B cell (primary cell): ENCODE measurements around the gene KAZN. TPM values are rescaled to one million over a fixed set of nuclear protein-coding genes. Genes with fewer than 3 reads are reported as not detected.

Experiments
- ATAC-seq: fragments of 200-7000 bp; cut with Tn5 transposase; one replicate; pipeline ENCODE4 v1.10.0; 2021; ENCODE audit warnings: low read depth, mild to moderate bottlenecking, moderate number of reproducible peaks, moderate library complexity
- CTCF ChIA-PET: fragments of 350-600 bp; sonication (Branson Sonifier 250); formaldehyde crosslinking; loops from one replicate; lab custom pipeline; 2021; ENCODE audit warnings: antibody characterized with exemption, inconsistent platforms; lab: Charles Lee
- POLR2A ChIA-PET: fragments of 350-600 bp; sonication (Branson Sonifier 250); formaldehyde crosslinking; loops from one replicate; lab custom pipeline; 2021; ENCODE audit warnings: antibody characterized with exemption; lab: Charles Lee
- DNase-seq: peaks from one replicate; pipeline ENCODE4 v3.0.0; 2013
- H2AFZ ChIP-seq: 2 replicates; pipeline ENCODE4 v1.6.1; 2012; ENCODE audit warnings: mild to moderate bottlenecking, low read depth, low read length; ENCODE audit not compliant: insufficient read depth, poor library complexity, severe bottlenecking
- H3K27ac ChIP-seq, 2 donors: 1 replicate in 1 of 2; 2 replicates in 1 of 2; pipeline ENCODE4 v1.5.1; 2012 to 2013; ENCODE audit warnings: low read length in 2 of 2, mild to moderate bottlenecking in 2 of 2, moderate library complexity in 1 of 2
- H3K27me3 ChIP-seq, 4 experiments: fragments of 200-600 bp in 1 of 4; sonication (generic) in 1 of 4; replicated peaks in 1 of 4; 1 replicate in 2 of 4; 2 replicates in 2 of 4; pipeline versions ENCODE4 v1.6.1 to v1.7.0; 2013 to 2016; ENCODE audit warnings: low read length in 3 of 4, mild to moderate bottlenecking in 2 of 4, mixed read lengths in 1 of 4, moderate library complexity in 1 of 4; ENCODE audit not compliant: insufficient read depth in 4 of 4, control insufficient read depth in 3 of 4; ENCODE audit errors: control extremely low read depth in 1 of 4
- H3K36me3 ChIP-seq, 2 experiments: replicated peaks in 1 of 2; 1 replicate in 1 of 2; 2 replicates in 1 of 2; pipeline versions ENCODE4 v1.6.1 to v1.7.1; 2013; ENCODE audit warnings: low read length in 1 of 2; ENCODE audit not compliant: insufficient read depth in 2 of 2, control insufficient read depth in 1 of 2; ENCODE audit errors: control extremely low read depth in 1 of 2, extremely low read depth in 1 of 2
- H3K4me1 ChIP-seq, 2 donors: fragments of 200-600 bp in 1 of 2; sonication (generic) in 1 of 2; 1 replicate in 1 of 2; 2 replicates in 1 of 2; pipeline versions ENCODE4 v1.5.1 to v1.6.1; 2013 to 2017; ENCODE audit warnings: low read length in 2 of 2; ENCODE audit not compliant: control insufficient read depth in 2 of 2, insufficient read depth in 2 of 2
- H3K4me2 ChIP-seq: replicated peaks from 2 replicates; pipeline ENCODE3; 2012; ENCODE audit warnings: mild to moderate bottlenecking, low read depth, low read length; ENCODE audit not compliant: poor library complexity, severe bottlenecking
- H3K4me3 ChIP-seq, 5 experiments: fragments of 200-600 bp in 1 of 5; sonication (generic) in 1 of 5; 1 replicate in 3 of 5; 2 replicates in 2 of 5; pipeline versions ENCODE4 v1.5.1 to v1.7.0; 2011 to 2016; ENCODE audit warnings: low read length in 4 of 5, mild to moderate bottlenecking in 4 of 5, low read depth in 2 of 5, control low read depth in 1 of 5, moderate library complexity in 1 of 5; ENCODE audit not compliant: insufficient read depth in 1 of 5; ENCODE audit errors: control extremely low read depth in 1 of 5, extremely low read depth in 1 of 5
- H3K79me2 ChIP-seq: fragments of 200-600 bp; sonication (generic); one replicate; pipeline ENCODE4 v1.6.0; 2016; ENCODE audit warnings: low read length; ENCODE audit not compliant: control insufficient read depth, insufficient read depth
- H3K9ac ChIP-seq: fragments of 200-600 bp; sonication (generic); 2 replicates; pipeline ENCODE4 v1.6.1; 2017; ENCODE audit warnings: mild to moderate bottlenecking, low read length, moderate library complexity
- H3K9me3 ChIP-seq, 3 donors: one replicate each; pipeline versions ENCODE4 v1.6.1 to v1.7.1; 2013; ENCODE audit warnings: low read length in 2 of 3; ENCODE audit not compliant: control insufficient read depth in 2 of 3, insufficient read depth in 1 of 3; ENCODE audit errors: control extremely low read depth in 1 of 3
- H4K20me1 ChIP-seq: 2 replicates; pipeline ENCODE4 v1.6.0; 2012; ENCODE audit warnings: mild to moderate bottlenecking, low read length; ENCODE audit not compliant: insufficient read depth, control insufficient read depth, poor library complexity, severe bottlenecking
- H3K27ac Mint-ChIP-seq: one replicate; pipeline ENCODE4 v1.8.0; 2021; ENCODE audit warnings: mixed read lengths
- H3K27me3 Mint-ChIP-seq: one replicate; pipeline ENCODE4 v1.8.0; 2021; ENCODE audit warnings: mixed read lengths
- H3K4me1 Mint-ChIP-seq: one replicate; pipeline ENCODE4 v1.8.0; 2021; ENCODE audit warnings: mixed read lengths
- H3K4me3 Mint-ChIP-seq: one replicate; pipeline ENCODE4 v1.8.0; 2021; ENCODE audit warnings: mixed read lengths
- H3K9me3 Mint-ChIP-seq: one replicate; pipeline ENCODE4 v1.8.0; 2022; ENCODE audit warnings: mixed read lengths; ENCODE audit not compliant: insufficient read depth
- EZH2 ChIP-seq: IDR thresholded peaks from 2 replicates; pipeline ENCODE4 v1.6.1; 2012; ENCODE audit warnings: borderline replicate concordance, low read depth, mild to moderate bottlenecking, moderate library complexity, low read length; ENCODE audit not compliant: insufficient read depth, poor library complexity, severe bottlenecking
- WGBS: methylation state at CpG from one replicate; pipeline ENCODE4 v1.1.5; 2013; ENCODE audit warnings: missing lambda C conversion rate; ENCODE audit not compliant: insufficient coverage; 5-methylcytosine and 5-hydroxymethylcytosine counted together
- intact Hi-C: fragments of 100-400 bp; cut with micrococcal nuclease; formaldehyde crosslinking; loops from one replicate; pipeline ENCODE4 v1.10.0; 2022
- polyA plus RNA-seq: library from polyadenylated mRNA; depleted of rRNA; stranded (reverse); fragments of >200 nt; gene quantifications from 2 replicates; pipeline ENCODE4 v1.2.3, GENCODE V29; 2012
- total RNA-seq, 2 donors: library from RNA; stranded (reverse); fragments of 120-200 nt in 1 of 2; gene quantifications; 1 replicate in 1 of 2; 2 replicates in 1 of 2; pipeline versions ENCODE4 v1.2.3 to v1.2.4, GENCODE V29; 2013 to 2022
- TF ChIP-seq, protein P1 (sequence below): fragments of 200-600 bp; IDR thresholded peaks from one replicate; pipeline ENCODE4 v1.8.0; 2022; ENCODE audit warnings: antibody characterized with exemption, mild to moderate bottlenecking

KAZN gene
- total and polyA plus RNA-seq, 2 donors (not counting 1 experiment from before 2014, with no cell fraction given), result 0.13 to 0.39 TPM

DNA sequence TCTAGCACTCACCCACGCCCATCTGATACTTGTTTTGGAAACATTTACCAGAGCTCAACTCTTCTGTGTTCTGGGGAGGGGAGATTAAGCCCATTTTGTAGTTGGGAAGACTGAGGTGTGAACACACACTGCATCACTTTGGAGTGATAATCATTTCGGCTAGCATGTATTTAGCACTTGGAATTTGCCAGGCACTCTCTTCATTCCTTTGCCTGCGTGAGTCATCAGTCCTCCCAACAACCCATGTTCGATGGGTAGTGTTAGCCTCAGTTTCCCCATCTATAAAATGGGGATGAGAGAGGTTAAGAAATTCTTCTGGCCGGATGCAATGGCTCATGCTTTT is 372.3 kb downstream of the KAZN start:
- Mint-ChIP-seq H3K27me3 (peaks cover 11% of the 10 kb centered on the region), H3K9me3 (no peaks in the 10 kb centered on the region), H3K27ac (no peak overlapping the region), H3K4me1 (no peaks in the 10 kb centered on the region), H3K4me3 (no peak overlapping the region)
- Histone ChIP-seq H3K9me3 (peaks cover 0 to 6% (median 0%) of the 10 kb centered on the region in 3 donors), H3K27ac (no peak overlapping the region), H3K9ac (no peak overlapping the region), H2AFZ (no peak overlapping the region), H3K27me3 (no peaks in the 10 kb centered on the region), H4K20me1 (no peaks in the 10 kb centered on the region), H3K4me3 (no peak overlapping the region), H3K4me2 (no peak overlapping the region), H3K4me1 (no peaks in the 10 kb centered on the region), H3K79me2 (no peaks in the 10 kb centered on the region), H3K36me3 (no peaks in the 10 kb centered on the region)
- no peak for ATAC-seq
- POLR2A ChIA-PET, result no interaction called here
- no peak for TF ChIP-seq EZH2
- TF ChIP-seq, protein P1, sequence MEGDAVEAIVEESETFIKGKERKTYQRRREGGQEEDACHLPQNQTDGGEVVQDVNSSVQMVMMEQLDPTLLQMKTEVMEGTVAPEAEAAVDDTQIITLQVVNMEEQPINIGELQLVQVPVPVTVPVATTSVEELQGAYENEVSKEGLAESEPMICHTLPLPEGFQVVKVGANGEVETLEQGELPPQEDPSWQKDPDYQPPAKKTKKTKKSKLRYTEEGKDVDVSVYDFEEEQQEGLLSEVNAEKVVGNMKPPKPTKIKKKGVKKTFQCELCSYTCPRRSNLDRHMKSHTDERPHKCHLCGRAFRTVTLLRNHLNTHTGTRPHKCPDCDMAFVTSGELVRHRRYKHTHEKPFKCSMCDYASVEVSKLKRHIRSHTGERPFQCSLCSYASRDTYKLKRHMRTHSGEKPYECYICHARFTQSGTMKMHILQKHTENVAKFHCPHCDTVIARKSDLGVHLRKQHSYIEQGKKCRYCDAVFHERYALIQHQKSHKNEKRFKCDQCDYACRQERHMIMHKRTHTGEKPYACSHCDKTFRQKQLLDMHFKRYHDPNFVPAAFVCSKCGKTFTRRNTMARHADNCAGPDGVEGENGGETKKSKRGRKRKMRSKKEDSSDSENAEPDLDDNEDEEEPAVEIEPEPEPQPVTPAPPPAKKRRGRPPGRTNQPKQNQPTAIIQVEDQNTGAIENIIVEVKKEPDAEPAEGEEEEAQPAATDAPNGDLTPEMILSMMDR, result no peak
- 83% methylated on average over 1 of the region's 5 CpGs for WGBS
- DNase-seq, result no peak
- CTCF ChIA-PET, result no interaction called here
- intact Hi-C loops, result no loop called here

DNA sequence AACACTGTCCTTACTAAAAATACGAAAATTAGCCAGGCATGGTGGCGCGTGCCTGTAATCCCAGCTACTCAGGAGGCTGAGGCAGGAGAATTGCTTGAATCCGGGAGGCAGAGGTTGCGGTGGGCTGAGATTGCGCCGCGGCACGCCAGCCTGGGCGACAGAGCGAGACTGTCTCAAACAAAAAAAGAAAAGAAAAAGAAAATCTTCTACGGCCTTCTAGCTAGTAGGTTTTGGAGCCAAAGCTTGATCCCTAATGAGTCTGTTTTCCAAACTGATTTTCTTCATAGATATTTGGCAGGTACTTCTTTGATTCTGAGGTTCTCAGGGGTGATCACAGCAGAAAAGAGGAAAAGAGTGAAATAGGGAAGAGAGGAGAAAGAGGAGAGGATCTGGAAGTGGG is 372.7 kb downstream of the KAZN start:
- H3K79me2 ChIP-seq, result no peaks in the 10 kb centered on the region
- H3K4me2 ChIP-seq, result no peak overlapping the region
- no peak overlapping the region for H3K9ac ChIP-seq
- Mint-ChIP-seq H3K27ac (no peak overlapping the region), H3K4me1 (no peaks in the 10 kb centered on the region), H3K9me3 (no peaks in the 10 kb centered on the region), H3K4me3 (no peak overlapping the region), H3K27me3 (peaks cover 11% of the 10 kb centered on the region)
- H4K20me1 ChIP-seq, result no peaks in the 10 kb centered on the region
- TF ChIP-seq, protein P1, result no peak
- TF ChIP-seq EZH2, result no peak
- WGBS, result 90% methylated on average over 4 of the region's 12 CpGs
- CTCF ChIA-PET, result no interaction called here
- intact Hi-C loops, result no loop called here
- DNase-seq (no peak), ATAC-seq (no peak)
- H2AFZ ChIP-seq, result no peak overlapping the region
- no peak overlapping the region for H3K27ac ChIP-seq
- POLR2A ChIA-PET, result no interaction called here
- H3K36me3 ChIP-seq, result no peaks in the 10 kb centered on the region
- no peaks in the 10 kb centered on the region for H3K4me1 ChIP-seq
- H3K27me3 ChIP-seq, result no peaks in the 10 kb centered on the region
- no peak overlapping the region for H3K4me3 ChIP-seq
- H3K9me3 ChIP-seq, result peaks cover 0 to 6% (median 0%) of the 10 kb centered on the region in 3 donors
